ENCODE measurements around the gene ASCC3. TPM values are rescaled to one million over a fixed set of nuclear protein-coding genes. Genes with fewer than 3 reads are reported as not detected.

Gene ASCC3
- total and polyA plus RNA-seq, 2 experiments from 2014 or later = 34.0 to 77.6 TPM

DNA sequence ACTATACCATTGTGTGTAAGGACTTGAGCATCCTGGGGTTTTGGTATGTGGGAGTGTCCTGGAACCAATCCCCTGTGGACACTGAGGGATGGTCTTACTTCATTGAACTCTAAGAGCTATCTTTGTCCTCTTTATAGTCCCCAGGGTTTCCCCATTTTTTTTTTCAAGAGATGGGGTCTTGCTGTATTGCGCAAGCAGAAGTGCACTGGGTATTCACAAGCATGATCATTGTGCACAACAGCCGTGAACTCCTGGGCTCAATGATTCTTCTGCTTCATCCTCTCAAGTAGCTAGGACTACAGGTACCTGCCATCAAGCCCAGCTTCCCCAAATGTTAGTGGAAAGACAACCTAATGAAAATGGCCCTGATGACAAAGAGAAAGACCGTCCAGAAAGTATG, 2.2 kb upstream of the ASCC3 start:
- peaks cover 21% of the 10 kb centered on the region for H3K4me1 ChIP-seq (ENCODE audit: insufficient read depth)
- H4K20me1 ChIP-seq (ENCODE audit: insufficient read depth, poor library complexity, severe bottlenecking) = peaks cover 12% of the 10 kb centered on the region
- H3K79me2 ChIP-seq = peaks cover 34% of the 10 kb centered on the region
- no peaks in the 10 kb centered on the region for H3K9me3 ChIP-seq (ENCODE audit: low read depth)
- no peaks in the 10 kb centered on the region for H3K9me2 ChIP-seq (replicated peaks; ENCODE audit: insufficient read depth)
- no peak overlapping the region for H3K4me2 ChIP-seq
- no peaks in the 10 kb centered on the region for H3K36me3 ChIP-seq (replicated peaks; ENCODE audit: insufficient read depth, low read depth)
- H2AFZ ChIP-seq = no peak overlapping the region
- no peak for TF ChIP-seq EZH2phosphoT487 (IDR thresholded peaks at IDR 0.05; ENCODE audit: low read depth, severe bottlenecking, unreplicated experiment)
- TF ChIP-seq, protein P1, sequence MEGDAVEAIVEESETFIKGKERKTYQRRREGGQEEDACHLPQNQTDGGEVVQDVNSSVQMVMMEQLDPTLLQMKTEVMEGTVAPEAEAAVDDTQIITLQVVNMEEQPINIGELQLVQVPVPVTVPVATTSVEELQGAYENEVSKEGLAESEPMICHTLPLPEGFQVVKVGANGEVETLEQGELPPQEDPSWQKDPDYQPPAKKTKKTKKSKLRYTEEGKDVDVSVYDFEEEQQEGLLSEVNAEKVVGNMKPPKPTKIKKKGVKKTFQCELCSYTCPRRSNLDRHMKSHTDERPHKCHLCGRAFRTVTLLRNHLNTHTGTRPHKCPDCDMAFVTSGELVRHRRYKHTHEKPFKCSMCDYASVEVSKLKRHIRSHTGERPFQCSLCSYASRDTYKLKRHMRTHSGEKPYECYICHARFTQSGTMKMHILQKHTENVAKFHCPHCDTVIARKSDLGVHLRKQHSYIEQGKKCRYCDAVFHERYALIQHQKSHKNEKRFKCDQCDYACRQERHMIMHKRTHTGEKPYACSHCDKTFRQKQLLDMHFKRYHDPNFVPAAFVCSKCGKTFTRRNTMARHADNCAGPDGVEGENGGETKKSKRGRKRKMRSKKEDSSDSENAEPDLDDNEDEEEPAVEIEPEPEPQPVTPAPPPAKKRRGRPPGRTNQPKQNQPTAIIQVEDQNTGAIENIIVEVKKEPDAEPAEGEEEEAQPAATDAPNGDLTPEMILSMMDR (IDR thresholded peaks at IDR 0.05; ENCODE audit: poor library complexity) = no peak
- DNase-seq (ENCODE audit: low spot score) = no peak
- 100% methylated on average over 3 of the region's 3 CpGs for WGBS (ENCODE audit: low lambda C conversion rate, missing lambda C conversion rate)
- H3K4me3 ChIP-seq = no peak overlapping the region
- no peak overlapping the region for H3K27ac ChIP-seq
- no peaks in the 10 kb centered on the region for H3K27me3 ChIP-seq

DNA sequence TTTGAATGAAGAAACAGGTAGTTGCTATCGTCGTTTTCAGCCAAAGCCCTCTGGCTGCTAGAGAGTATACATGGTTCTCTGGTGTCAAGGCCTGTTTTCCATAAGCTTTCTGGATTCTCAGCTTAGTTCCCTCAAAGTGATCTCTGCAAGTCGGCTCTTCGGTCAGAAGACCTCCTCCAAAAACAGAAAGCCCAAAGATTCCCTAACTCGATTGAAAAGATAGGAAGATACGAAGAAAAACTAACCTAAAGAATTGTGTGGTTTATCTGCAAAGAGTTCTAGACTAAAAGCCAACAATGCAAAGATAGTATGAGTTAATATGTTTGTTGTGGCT, 545 bp upstream of the ASCC3 start:
- no peak for DNase-seq (ENCODE audit: low spot score)
- 12% methylated on average over 6 of the region's 6 CpGs for WGBS (ENCODE audit: low lambda C conversion rate, missing lambda C conversion rate)

DNA sequence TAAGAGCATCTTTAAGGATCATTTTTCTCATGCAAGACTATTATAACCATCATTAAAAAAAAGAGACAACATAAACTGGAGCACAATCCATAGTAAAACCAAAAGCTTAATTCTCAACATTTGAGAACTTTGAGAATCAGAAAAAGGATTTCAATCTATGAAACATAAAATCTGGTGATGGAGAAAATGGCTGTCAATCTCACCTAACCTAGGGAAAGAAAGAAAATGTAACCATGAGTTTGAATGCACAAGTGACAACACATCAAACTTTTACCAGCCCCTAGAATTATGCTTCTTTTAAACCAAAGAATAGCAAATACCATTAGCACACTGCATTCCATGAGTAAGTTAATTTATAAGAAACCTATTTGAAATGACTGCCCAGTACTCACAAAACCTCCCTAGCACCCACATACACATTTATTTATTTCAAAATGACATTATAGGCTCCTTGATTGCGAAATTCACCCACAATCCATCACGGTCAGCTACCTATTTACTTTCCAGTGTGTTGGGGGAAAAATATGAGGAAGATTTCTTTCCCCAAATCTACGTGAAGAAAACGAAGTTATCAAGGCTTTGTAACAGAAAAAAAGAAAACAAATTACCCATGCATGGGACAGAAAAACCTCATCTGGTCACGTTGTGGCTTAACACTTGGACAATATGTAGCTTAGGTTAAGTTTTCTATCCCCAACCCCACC, 828 bp downstream of the ASCC3 start:
- no peaks in the 10 kb centered on the region for H3K27me3 ChIP-seq
- H3K27ac ChIP-seq = peak overlapping the region; percentile 99
- H3K4me3 ChIP-seq = peak overlapping the region; percentile 58
- peaks cover 24% of the 10 kb centered on the region for H4K20me1 ChIP-seq (ENCODE audit: insufficient read depth, poor library complexity, severe bottlenecking)
- WGBS (ENCODE audit: low lambda C conversion rate, missing lambda C conversion rate) = 7% methylated on average over 5 of the region's 5 CpGs
- peaks cover 65% of the 10 kb centered on the region for H3K79me2 ChIP-seq
- H3K9me2 ChIP-seq (replicated peaks; ENCODE audit: insufficient read depth) = no peaks in the 10 kb centered on the region
- no peak for TF ChIP-seq EZH2phosphoT487 (IDR thresholded peaks at IDR 0.05; ENCODE audit: low read depth, severe bottlenecking, unreplicated experiment)
- TF ChIP-seq EZH2 (IDR thresholded peaks at IDR 0.05; ENCODE audit: borderline replicate concordance) = no peak
- TF ChIP-seq, protein P1 (IDR thresholded peaks at IDR 0.05; ENCODE audit: poor library complexity) = no peak
- peaks cover 24% of the 10 kb centered on the region for H3K4me1 ChIP-seq (ENCODE audit: insufficient read depth)
- H2AFZ ChIP-seq = peak overlapping the region; percentile 87
- no peaks in the 10 kb centered on the region for H3K36me3 ChIP-seq (replicated peaks; ENCODE audit: insufficient read depth, low read depth)
- H3K9me3 ChIP-seq (ENCODE audit: low read depth) = no peaks in the 10 kb centered on the region
- peak overlapping the region; percentile 82 for H3K4me2 ChIP-seq
- peak; percentile 54 for DNase-seq (ENCODE audit: low spot score)

More for the DNA sequence above, 545 bp upstream of the ASCC3 start:
- peak overlapping the region; percentile 58 for H3K4me3 ChIP-seq
- peak overlapping the region; percentile 99 for H3K27ac ChIP-seq
- H3K79me2 ChIP-seq = peaks cover 51% of the 10 kb centered on the region
- H3K36me3 ChIP-seq (replicated peaks; ENCODE audit: insufficient read depth, low read depth) = no peaks in the 10 kb centered on the region
- H2AFZ ChIP-seq = peak overlapping the region; percentile 87
- H4K20me1 ChIP-seq (ENCODE audit: insufficient read depth, poor library complexity, severe bottlenecking) = peaks cover 20% of the 10 kb centered on the region
- peak overlapping the region; percentile 82 for H3K4me2 ChIP-seq
- TF ChIP-seq EZH2 (IDR thresholded peaks at IDR 0.05; ENCODE audit: borderline replicate concordance) = no peak
- TF ChIP-seq, protein P1 (IDR thresholded peaks at IDR 0.05; ENCODE audit: poor library complexity) = no peak
- TF ChIP-seq EZH2phosphoT487 (IDR thresholded peaks at IDR 0.05; ENCODE audit: low read depth, severe bottlenecking, unreplicated experiment) = no peak
- H3K27me3 ChIP-seq = no peaks in the 10 kb centered on the region
- no peaks in the 10 kb centered on the region for H3K9me2 ChIP-seq (replicated peaks; ENCODE audit: insufficient read depth)
- H3K4me1 ChIP-seq (ENCODE audit: insufficient read depth) = peaks cover 24% of the 10 kb centered on the region
- H3K9me3 ChIP-seq (ENCODE audit: low read depth) = no peaks in the 10 kb centered on the region

Data from hepatocyte (in vitro differentiated cells).